Measurements from ENCODE around the gene DHODH. TPM values are rescaled to one million over a fixed set of nuclear protein-coding genes. Genes with fewer than 3 reads are reported as not detected.
A peak's percentile ranks its signal among the peaks of the same experiment; 100 is the strongest.
"Not testable (repeated sequence)": the region's sequence is repeated elsewhere in the genome, so short reads cannot be mapped to it uniquely, and the experiment has no call there.

The DHODH gene
- total RNA-seq: 6.2 TPM

- ATAC-seq: peak; percentile 100
These were observed at the start of gene DHODH for GRCh38 chr16:72008424-72009216. Gene DHODH (plus strand): TSS chr16:72008744. CDS start chr16:72008765, 21 bp downstream.

- ATAC-seq: peak; percentile 81
These were observed 47.2 kb upstream of the DHODH start for GRCh38 chr16:71961066-71962039.

- no peak for ATAC-seq
These were observed 45.2 kb upstream of the DHODH start for GRCh38 chr16:71963125-71963875.

- ATAC-seq: no peak
These were observed 43.3 kb upstream of the DHODH start for GRCh38 chr16:71965223-71965622.

GRCh38 chr16:71966932-71967331 is 41.6 kb upstream of the DHODH start:
- ATAC-seq: no peak

GRCh38 chr16:71969353-71969752 is 39.2 kb upstream of the DHODH start:
- ATAC-seq: no peak

GRCh38 chr16:71971571-71971970 is 37.0 kb upstream of the DHODH start:
- no peak for ATAC-seq

GRCh38 chr16:71972356-71972755 is 36.2 kb upstream of the DHODH start:
- ATAC-seq: no peak

GRCh38 chr16:71973001-71973400 is 35.5 kb upstream of the DHODH start:
- no peak for ATAC-seq

- no peak for ATAC-seq
These were observed 34.3 kb upstream of the DHODH start for GRCh38 chr16:71974068-71974818.

- no peak for ATAC-seq
These were observed 23.1 kb upstream of the DHODH start for GRCh38 chr16:71985262-71985974.

- no peak for ATAC-seq
These were observed 22.4 kb upstream of the DHODH start for GRCh38 chr16:71986131-71986530.

- ATAC-seq: no peak
These were observed 13.5 kb upstream of the DHODH start for GRCh38 chr16:71995038-71995437.

GRCh38 chr16:71997578-71997977 is 11.0 kb upstream of the DHODH start:
- not testable (repeated sequence) for ATAC-seq

- ATAC-seq: no peak
These were observed 7.2 kb upstream of the DHODH start for GRCh38 chr16:72001180-72001874.

- ATAC-seq: no peak
These were observed 5.9 kb upstream of the DHODH start for GRCh38 chr16:72002619-72003018.

- ATAC-seq: not testable (repeated sequence)
These were observed 500 bp upstream of the DHODH start for GRCh38 chr16:72008065-72008423.

GRCh38 chr16:72009779-72010178 is 1.2 kb downstream of the DHODH start:
- no peak for ATAC-seq

GRCh38 chr16:72012607-72013006 is 4.1 kb downstream of the DHODH start:
- no peak for ATAC-seq

GRCh38 chr16:72013389-72013788 is 4.8 kb downstream of the DHODH start:
- ATAC-seq: peak; percentile 57

Measured in esophagus mucosa (tissue), 1 donor.